ACC112 (cell line): ENCODE measurements around the gene DNAI2.

Experiments used
- H2AFZ ChIP-seq: fragments of 200-600 bp; sonication (generic); one replicate; pipeline ENCODE4 v1.6.0; 2017; ENCODE audit warnings: antibody characterized with exemption, low read length; ENCODE audit not compliant: unreplicated experiment
- H3K27ac ChIP-seq: fragments of 200-600 bp; sonication (generic); 2 replicates; pipeline ENCODE4 v1.5.1; 2014; ENCODE audit warnings: low read depth, mild to moderate bottlenecking, antibody characterized with exemption, low read length, moderate library complexity
- H3K27me3 ChIP-seq: fragments of 200-600 bp; sonication (generic); 2 replicates; pipeline ENCODE4 v1.6.1; 2014; ENCODE audit warnings: mild to moderate bottlenecking, antibody characterized with exemption, low read length, moderate library complexity, mixed read lengths; ENCODE audit not compliant: insufficient read depth
- H3K36me3 ChIP-seq: fragments of 200-600 bp; sonication (generic); 2 replicates; pipeline ENCODE4 v1.6.1; 2016; ENCODE audit warnings: mild to moderate bottlenecking, antibody characterized with exemption, low read length, moderate library complexity, mixed read lengths; ENCODE audit not compliant: insufficient read depth
- H3K4me1 ChIP-seq: fragments of 200-600 bp; sonication (generic); one replicate; pipeline ENCODE4 v1.6.1; 2016; ENCODE audit warnings: low read length, mixed read lengths; ENCODE audit not compliant: insufficient read depth, unreplicated experiment, control insufficient read depth
- H3K4me3 ChIP-seq: fragments of 200-600 bp; sonication (generic); 2 replicates; pipeline ENCODE4 v1.5.1; 2014; ENCODE audit warnings: mild to moderate bottlenecking, low read depth, low read length
- H3K79me2 ChIP-seq: fragments of 200-600 bp; sonication (generic); one replicate; pipeline ENCODE4 v1.6.0; 2016; ENCODE audit warnings: low read length; ENCODE audit not compliant: control insufficient read depth, unreplicated experiment, insufficient read depth

Gene DNAI2

GRCh38 chr17:74274060-74274708, at the start of gene DNAI2:
DNAI2 (plus strand) TSS chr17:74274234; CDS start chr17:74281818, 7,584 bp downstream.
- no peak within 1 kb of the TSS for H2AFZ ChIP-seq
- H3K36me3 ChIP-seq = no peaks in the 10 kb centered on the region
- no peaks in the 10 kb centered on the region for H3K79me2 ChIP-seq
- peaks cover 68% of the 10 kb centered on the region for H3K27me3 ChIP-seq
- H3K4me1 ChIP-seq = peaks cover 6% of the 10 kb centered on the region
- H3K27ac ChIP-seq = no peak within 1 kb of the TSS
- H3K4me3 ChIP-seq = no peak within 1 kb of the TSS

- no peaks in the 10 kb centered on the region for H3K4me1 ChIP-seq
- no peak overlapping the region for H3K27ac ChIP-seq
- no peaks in the 10 kb centered on the region for H3K27me3 ChIP-seq
- no peaks in the 10 kb centered on the region for H3K36me3 ChIP-seq
- no peaks in the 10 kb centered on the region for H3K79me2 ChIP-seq
- H3K4me3 ChIP-seq = no peak overlapping the region
- no peak overlapping the region for H2AFZ ChIP-seq
Observed at GRCh38 chr17:74224959-74225725, 48.9 kb upstream of the DNAI2 start.

GRCh38 chr17:74226252-74226651, 47.8 kb upstream of the DNAI2 start:
- no peak overlapping the region for H3K4me3 ChIP-seq
- H3K4me1 ChIP-seq = no peaks in the 10 kb centered on the region
- H3K27me3 ChIP-seq = no peaks in the 10 kb centered on the region
- no peak overlapping the region for H2AFZ ChIP-seq
- H3K79me2 ChIP-seq = no peaks in the 10 kb centered on the region
- no peak overlapping the region for H3K27ac ChIP-seq
- no peaks in the 10 kb centered on the region for H3K36me3 ChIP-seq

GRCh38 chr17:74227271-74228080, 46.6 kb upstream of the DNAI2 start:
- Histone ChIP-seq H3K27me3 (no peaks in the 10 kb centered on the region), H3K27ac (no peak overlapping the region), H3K4me1 (no peaks in the 10 kb centered on the region), H3K79me2 (no peaks in the 10 kb centered on the region), H2AFZ (no peak overlapping the region), H3K36me3 (no peaks in the 10 kb centered on the region), H3K4me3 (no peak overlapping the region)

GRCh38 chr17:74228306-74228978, 45.6 kb upstream of the DNAI2 start:
- Histone ChIP-seq H3K27me3 (no peaks in the 10 kb centered on the region), H3K4me3 (no peak overlapping the region), H3K27ac (no peak overlapping the region), H3K4me1 (no peaks in the 10 kb centered on the region), H3K36me3 (no peaks in the 10 kb centered on the region), H2AFZ (no peak overlapping the region), H3K79me2 (no peaks in the 10 kb centered on the region)

- Histone ChIP-seq H3K27me3 (no peaks in the 10 kb centered on the region), H3K4me1 (no peaks in the 10 kb centered on the region), H3K36me3 (no peaks in the 10 kb centered on the region), H3K79me2 (no peaks in the 10 kb centered on the region), H3K27ac (no peak overlapping the region), H2AFZ (no peak overlapping the region), H3K4me3 (no peak overlapping the region)
Observed at GRCh38 chr17:74230896-74231295, 43.1 kb upstream of the DNAI2 start.

GRCh38 chr17:74231928-74232907, 41.8 kb upstream of the DNAI2 start:
- H2AFZ ChIP-seq = no peak overlapping the region
- no peaks in the 10 kb centered on the region for H3K27me3 ChIP-seq
- H3K36me3 ChIP-seq = no peaks in the 10 kb centered on the region
- H3K4me1 ChIP-seq = no peaks in the 10 kb centered on the region
- H3K27ac ChIP-seq = no peak overlapping the region
- H3K79me2 ChIP-seq = no peaks in the 10 kb centered on the region
- no peak overlapping the region for H3K4me3 ChIP-seq

GRCh38 chr17:74233937-74234336, 40.1 kb upstream of the DNAI2 start:
- H3K4me1 ChIP-seq = peaks cover under 1% of the 10 kb centered on the region
- H3K79me2 ChIP-seq = no peaks in the 10 kb centered on the region
- H3K27me3 ChIP-seq = no peaks in the 10 kb centered on the region
- no peak overlapping the region for H3K27ac ChIP-seq
- no peak overlapping the region for H3K4me3 ChIP-seq
- no peak overlapping the region for H2AFZ ChIP-seq
- no peaks in the 10 kb centered on the region for H3K36me3 ChIP-seq

GRCh38 chr17:74234486-74234885, 39.5 kb upstream of the DNAI2 start:
- Histone ChIP-seq H3K36me3 (no peaks in the 10 kb centered on the region), H3K4me3 (peak overlapping the region; percentile 49; the same call in 1 of the 2 replicates), H3K27me3 (no peaks in the 10 kb centered on the region), H3K27ac (no peak overlapping the region), H2AFZ (no peak overlapping the region), H3K4me1 (peaks cover 4% of the 10 kb centered on the region), H3K79me2 (no peaks in the 10 kb centered on the region)
